Peyer's patch (tissue), 4 donors: ENCODE measurements around the gene INPP5A. TPM values are rescaled to one million over a fixed set of nuclear protein-coding genes. Genes with fewer than 3 reads are reported as not detected.

Experiments
- DNase-seq, 3 donors: peaks; one replicate each; pipeline ENCODE4 v3.0.0-alpha.2; 2017 to 2019
- H3K27ac ChIP-seq, 4 donors: fragments of 200-600 bp; sonication (generic); one replicate each; pipeline ENCODE4 v1.5.1; 2016 to 2019
- H3K27me3 ChIP-seq, 2 donors: fragments of 200-600 bp; sonication (generic); one replicate each; pipeline ENCODE4 v1.5.1; 2019
- H3K36me3 ChIP-seq, 3 donors: fragments of 200-600 bp; sonication (generic); one replicate each; pipeline ENCODE4 v1.5.1; 2016 to 2019
- H3K4me1 ChIP-seq, 4 donors: fragments of 200-600 bp; sonication (generic); one replicate each; pipeline ENCODE4 v1.5.1; 2016 to 2019
- H3K4me3 ChIP-seq, 4 donors: fragments of 200-600 bp; sonication (generic); 1 replicate in 3 of 4; 2 replicates in 1 of 4; pipeline ENCODE4 v1.5.1; 2016 to 2019; ENCODE audit warnings: mild to moderate bottlenecking in 1 of 4
- H3K9me3 ChIP-seq, 4 donors: fragments of 200-600 bp; sonication (generic); one replicate each; pipeline ENCODE4 v1.5.1; 2016 to 2019; ENCODE audit warnings: mild to moderate bottlenecking in 1 of 4
- POLR2A ChIP-seq, 2 donors: fragments of 450-650 bp; IDR thresholded peaks; one replicate each; pipeline ENCODE4 v1.5.1; 2017; ENCODE audit warnings: antibody characterized with exemption in 2 of 2, mild to moderate bottlenecking in 2 of 2, moderate library complexity in 2 of 2
- total RNA-seq, 4 donors: library from RNA; depleted of rRNA; stranded (reverse); fragments of >200 nt; gene quantifications; one replicate each; pipeline ENCODE4 v1.1.0, GENCODE V29; 2016
- TF ChIP-seq, protein P1 (sequence below), 6 experiments: fragments of 450-650 bp in 4 of 6; fragments of 200-600 bp in 2 of 6; sonication (generic) in 1 of 6; IDR thresholded peaks; one replicate each; pipeline ENCODE4 v1.5.1; 2017 to 2019; ENCODE audit warnings: antibody characterized with exemption in 6 of 6, mild to moderate bottlenecking in 3 of 6, moderate library complexity in 1 of 6

The INPP5A gene
- total RNA-seq, 4 donors from 2014 or later = 33.8 to 76.4 (median 38.1) TPM

DNA sequence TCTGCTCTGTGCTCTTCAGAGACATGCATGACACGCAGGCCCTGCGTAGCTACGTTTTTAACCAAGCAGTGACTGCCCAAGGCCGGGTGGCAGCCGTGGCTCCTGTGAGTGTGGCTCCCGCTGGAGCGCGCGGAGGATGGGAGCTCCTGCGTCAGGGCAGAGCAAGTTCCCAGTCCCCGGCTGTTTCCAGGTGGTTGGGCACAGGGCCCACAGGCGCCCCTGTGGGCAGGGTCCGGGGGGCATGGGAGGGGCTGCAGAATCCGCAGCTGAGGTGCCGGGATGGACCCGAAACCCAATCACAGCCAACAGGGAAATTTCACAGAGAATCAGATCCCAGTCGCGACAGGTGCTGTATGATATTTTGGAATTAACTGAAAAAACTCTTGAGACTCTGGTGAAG is 238.6 kb downstream of the INPP5A start:
- Histone ChIP-seq H3K27me3 (no peaks in the 10 kb centered on the region), H3K27ac (no peak overlapping the region), H3K36me3 (peaks cover 0 to 26% (median 0%) of the 10 kb centered on the region in 3 donors), H3K4me1 (no peaks in the 10 kb centered on the region), H3K4me3 (no peak overlapping the region), H3K9me3 (no peaks in the 10 kb centered on the region)
- DNase-seq = no peak
- TF ChIP-seq POLR2A (IDR thresholded peaks at IDR 0.05) = no peak
- TF ChIP-seq, protein P1, sequence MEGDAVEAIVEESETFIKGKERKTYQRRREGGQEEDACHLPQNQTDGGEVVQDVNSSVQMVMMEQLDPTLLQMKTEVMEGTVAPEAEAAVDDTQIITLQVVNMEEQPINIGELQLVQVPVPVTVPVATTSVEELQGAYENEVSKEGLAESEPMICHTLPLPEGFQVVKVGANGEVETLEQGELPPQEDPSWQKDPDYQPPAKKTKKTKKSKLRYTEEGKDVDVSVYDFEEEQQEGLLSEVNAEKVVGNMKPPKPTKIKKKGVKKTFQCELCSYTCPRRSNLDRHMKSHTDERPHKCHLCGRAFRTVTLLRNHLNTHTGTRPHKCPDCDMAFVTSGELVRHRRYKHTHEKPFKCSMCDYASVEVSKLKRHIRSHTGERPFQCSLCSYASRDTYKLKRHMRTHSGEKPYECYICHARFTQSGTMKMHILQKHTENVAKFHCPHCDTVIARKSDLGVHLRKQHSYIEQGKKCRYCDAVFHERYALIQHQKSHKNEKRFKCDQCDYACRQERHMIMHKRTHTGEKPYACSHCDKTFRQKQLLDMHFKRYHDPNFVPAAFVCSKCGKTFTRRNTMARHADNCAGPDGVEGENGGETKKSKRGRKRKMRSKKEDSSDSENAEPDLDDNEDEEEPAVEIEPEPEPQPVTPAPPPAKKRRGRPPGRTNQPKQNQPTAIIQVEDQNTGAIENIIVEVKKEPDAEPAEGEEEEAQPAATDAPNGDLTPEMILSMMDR (IDR thresholded peaks at IDR 0.05) = no peak

DNA sequence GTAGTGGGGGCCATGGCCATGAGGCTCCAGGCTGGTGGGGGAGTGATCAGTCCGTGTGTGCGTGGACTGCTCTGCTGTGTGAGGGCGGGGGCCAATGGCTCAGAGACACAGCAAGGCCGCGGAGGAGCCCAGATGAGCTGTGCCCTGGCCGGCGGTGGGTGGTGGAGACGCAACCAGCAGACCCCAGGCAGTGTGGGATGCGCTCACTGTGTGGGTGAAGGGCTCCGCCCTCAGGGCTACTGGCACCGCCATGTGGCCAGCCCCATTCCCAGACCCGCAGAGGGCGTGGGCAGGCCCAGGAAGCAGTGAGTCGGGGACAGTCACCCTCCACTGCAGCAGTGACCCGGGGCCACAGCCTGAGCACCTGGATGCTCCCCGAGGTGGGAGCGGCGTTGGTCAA is 239.2 kb downstream of the INPP5A start:
- H3K4me3 ChIP-seq = no peak overlapping the region
- DNase-seq = no peak
- no peaks in the 10 kb centered on the region for H3K4me1 ChIP-seq
- no peak for TF ChIP-seq POLR2A (IDR thresholded peaks at IDR 0.05)
- TF ChIP-seq, protein P1 (IDR thresholded peaks at IDR 0.05) = no peak
- no peaks in the 10 kb centered on the region for H3K27me3 ChIP-seq
- H3K9me3 ChIP-seq = no peaks in the 10 kb centered on the region
- H3K27ac ChIP-seq = no peak overlapping the region
- H3K36me3 ChIP-seq = peaks cover 0 to 28% (median 0%) of the 10 kb centered on the region in 3 donors

DNA sequence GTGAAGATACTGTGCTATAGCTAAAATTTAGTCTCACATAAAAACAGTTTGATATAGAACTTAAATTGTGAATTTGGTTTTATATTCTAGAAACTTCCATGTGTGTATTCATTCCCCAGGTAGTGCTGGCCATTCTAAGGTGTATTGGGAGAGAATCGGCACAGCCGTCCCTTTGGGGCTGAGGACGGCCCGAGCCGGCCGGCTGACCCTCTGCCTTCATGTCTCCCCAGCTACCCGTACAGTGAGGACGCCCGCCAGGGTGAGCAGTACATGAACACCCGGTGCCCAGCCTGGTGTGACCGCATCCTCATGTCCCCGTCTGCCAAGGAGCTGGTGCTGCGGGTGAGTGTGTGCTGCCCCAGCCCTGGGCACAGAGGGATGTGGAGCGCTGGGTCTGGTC is 239.9 kb downstream of the INPP5A start:
- no peak overlapping the region for H3K27ac ChIP-seq
- H3K4me3 ChIP-seq = no peak overlapping the region
- H3K36me3 ChIP-seq = peaks cover 0 to 34% (median 0%) of the 10 kb centered on the region in 3 donors
- H3K27me3 ChIP-seq = no peaks in the 10 kb centered on the region
- no peaks in the 10 kb centered on the region for H3K9me3 ChIP-seq
- TF ChIP-seq, protein P1 (IDR thresholded peaks at IDR 0.05) = no peak
- no peak for TF ChIP-seq POLR2A (IDR thresholded peaks at IDR 0.05)
- no peak for DNase-seq
- no peaks in the 10 kb centered on the region for H3K4me1 ChIP-seq

DNA sequence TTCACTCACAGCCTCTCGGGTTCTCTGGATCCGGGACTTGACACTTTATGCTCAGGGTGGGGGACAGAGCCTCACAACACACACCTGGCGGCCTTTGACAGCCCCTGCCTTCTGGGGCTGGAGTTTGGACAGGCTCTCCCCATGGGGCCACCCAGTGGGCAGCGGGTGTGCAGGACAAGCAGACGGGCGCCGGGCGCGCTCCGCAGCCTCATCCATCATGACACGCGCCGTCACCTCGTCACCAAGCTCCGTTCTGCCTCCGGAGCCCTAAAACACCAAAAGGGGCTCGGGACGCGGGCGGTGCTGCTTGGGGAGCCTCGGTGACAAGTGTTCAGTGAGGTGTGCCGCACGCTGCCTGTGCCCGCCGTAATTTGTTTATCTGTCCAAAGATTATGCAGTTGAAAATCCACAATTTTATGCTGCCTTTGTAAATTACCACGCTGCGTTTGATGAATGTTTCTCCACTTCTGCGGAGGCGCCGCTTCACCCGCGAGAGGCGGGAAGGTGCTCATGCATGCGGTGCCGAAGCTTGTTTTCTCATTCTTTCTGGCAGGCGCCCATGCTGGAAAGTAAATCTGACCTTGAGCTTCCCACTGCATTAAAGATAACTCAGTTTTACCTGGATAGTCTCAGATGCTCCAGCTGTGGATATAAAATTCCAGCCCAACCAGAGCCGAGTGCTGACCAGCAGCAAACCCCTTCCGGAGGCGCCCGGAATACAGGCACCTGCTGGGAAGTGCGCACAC is 242.1 kb downstream of the INPP5A start:
- peaks cover 0 to 9% of the 10 kb centered on the region in 2 donors for H3K27me3 ChIP-seq
- H3K36me3 ChIP-seq = peaks cover 0 to 43% (median 0%) of the 10 kb centered on the region in 3 donors
- TF ChIP-seq, protein P1 (IDR thresholded peaks at IDR 0.05) = no peak
- no peak for TF ChIP-seq POLR2A (IDR thresholded peaks at IDR 0.05)
- no peak overlapping the region for H3K27ac ChIP-seq
- DNase-seq = no peak
- H3K4me1 ChIP-seq = peaks cover 0 to 4% (median 0%) of the 10 kb centered on the region in 4 donors
- no peaks in the 10 kb centered on the region for H3K9me3 ChIP-seq
- H3K4me3 ChIP-seq = no peak overlapping the region

DNA sequence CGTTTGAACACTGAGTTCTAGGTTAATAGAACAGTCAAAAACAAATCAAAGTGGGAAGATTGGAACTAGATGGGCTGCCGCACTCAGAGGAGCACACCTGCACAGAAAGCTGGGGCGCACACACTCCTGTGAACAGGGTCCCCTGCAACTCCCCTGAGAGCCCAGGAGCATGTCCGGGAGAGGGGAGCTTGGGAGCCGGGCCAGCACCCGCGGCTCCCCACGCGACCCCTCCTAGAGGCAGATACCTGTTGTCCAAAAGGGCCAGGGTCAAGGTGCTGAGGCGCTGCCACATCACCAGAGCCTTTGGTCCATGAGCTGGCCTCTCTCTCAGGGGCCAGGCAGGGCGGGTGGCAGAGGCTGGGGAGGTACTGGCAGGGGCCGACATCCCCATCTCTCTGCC is 242.8 kb downstream of the INPP5A start:
- Histone ChIP-seq H3K4me1 (peaks cover 0 to 10% (median 0%) of the 10 kb centered on the region in 4 donors), H3K4me3 (no peak overlapping the region), H3K9me3 (no peaks in the 10 kb centered on the region), H3K27me3 (peaks cover 0 to 16% of the 10 kb centered on the region in 2 donors), H3K27ac (no peak overlapping the region), H3K36me3 (peaks cover 0 to 43% (median 0%) of the 10 kb centered on the region in 3 donors)
- TF ChIP-seq, protein P1 (IDR thresholded peaks at IDR 0.05) = no peak
- no peak for TF ChIP-seq POLR2A (IDR thresholded peaks at IDR 0.05)
- DNase-seq = no peak
